Measurements from ENCODE around the gene LPAR5. TPM values are rescaled to one million over a fixed set of nuclear protein-coding genes. Genes with fewer than 3 reads are reported as not detected.
A peak's percentile ranks its signal among the peaks of the same experiment; 100 is the strongest.

Gene LPAR5
- total and polyA plus RNA-seq, 2 experiments from 2014 or later, result 0.32 to 0.38 TPM

DNA sequence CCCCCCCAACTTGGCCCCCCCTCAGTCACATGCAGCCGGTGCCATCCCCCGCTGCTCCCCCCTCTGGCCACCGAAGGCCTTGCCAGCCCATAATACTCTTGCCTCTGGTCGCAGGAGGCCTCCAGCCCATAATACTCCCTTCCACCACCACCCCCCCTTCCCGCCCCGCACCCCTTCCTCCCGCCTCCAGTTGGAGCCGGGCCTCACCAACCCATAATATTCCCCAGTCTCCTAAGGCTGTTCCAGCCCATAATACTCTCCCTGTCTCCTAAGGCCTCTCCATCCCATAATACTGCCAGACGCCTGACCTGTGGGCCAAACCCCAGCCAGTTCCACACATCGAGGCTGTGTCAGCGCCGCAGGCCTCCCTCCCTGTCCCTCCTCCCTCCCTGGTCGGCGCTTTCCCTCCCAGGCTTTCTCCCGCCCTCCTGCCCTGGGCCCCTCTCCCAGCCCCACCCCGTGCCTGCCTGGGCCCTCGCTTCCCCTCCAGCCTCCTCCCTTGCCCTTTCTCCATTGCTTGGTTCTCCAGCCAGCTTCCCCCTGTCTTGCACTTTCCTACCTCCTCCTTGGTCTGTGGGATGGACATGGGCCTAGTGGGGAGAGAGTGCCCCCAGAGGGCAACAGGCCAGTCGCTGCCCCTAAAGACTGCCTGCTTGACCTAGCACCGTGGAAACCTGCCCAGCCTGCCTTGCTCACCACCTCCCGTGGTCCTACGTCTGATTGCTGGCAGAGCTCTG, 21.8 kb downstream of the LPAR5 start:
- peak overlapping the region; percentile 46 for H3K27ac Mint-ChIP-seq
- H2AFZ ChIP-seq, result no peak overlapping the region
- peaks cover 27% of the 10 kb centered on the region for H3K4me1 ChIP-seq (ENCODE audit: insufficient read depth)
- H3K27me3 ChIP-seq (ENCODE audit: insufficient read depth), result peaks cover 9% of the 10 kb centered on the region
- 0 out of 2 replicates have a peak, but pooled peaks have one; percentile 9 for TF ChIP-seq CREB1 (CRISPR knock-in tag; IDR thresholded peaks at IDR 0.05; ENCODE audit: low read depth)
- TF ChIP-seq, protein P1, sequence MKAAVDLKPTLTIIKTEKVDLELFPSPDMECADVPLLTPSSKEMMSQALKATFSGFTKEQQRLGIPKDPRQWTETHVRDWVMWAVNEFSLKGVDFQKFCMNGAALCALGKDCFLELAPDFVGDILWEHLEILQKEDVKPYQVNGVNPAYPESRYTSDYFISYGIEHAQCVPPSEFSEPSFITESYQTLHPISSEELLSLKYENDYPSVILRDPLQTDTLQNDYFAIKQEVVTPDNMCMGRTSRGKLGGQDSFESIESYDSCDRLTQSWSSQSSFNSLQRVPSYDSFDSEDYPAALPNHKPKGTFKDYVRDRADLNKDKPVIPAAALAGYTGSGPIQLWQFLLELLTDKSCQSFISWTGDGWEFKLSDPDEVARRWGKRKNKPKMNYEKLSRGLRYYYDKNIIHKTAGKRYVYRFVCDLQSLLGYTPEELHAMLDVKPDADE (IDR thresholded peaks at IDR 0.05), result no peak
- TF ChIP-seq EZH2 (IDR thresholded peaks at IDR 0.05; ENCODE audit: low read depth, unreplicated experiment), result no peak
- no peak for TF ChIP-seq REST (IDR thresholded peaks at IDR 0.05; ENCODE audit: unreplicated experiment)
- no peak for TF ChIP-seq EZH2phosphoT487 (IDR thresholded peaks at IDR 0.05; ENCODE audit: unreplicated experiment)
- no peak for TF ChIP-seq ZNF331 (CRISPR knock-in tag; IDR thresholded peaks at IDR 0.05; ENCODE audit: low read depth)
- TF ChIP-seq CTCF (conservative IDR thresholded peaks at IDR 0.05; ENCODE audit: low read depth in 2 of 2), result peak; percentile 42 to 44
- no peak for TF ChIP-seq JUNB (IDR thresholded peaks at IDR 0.05; ENCODE audit: unreplicated experiment)
- TF ChIP-seq STAT1 (IDR thresholded peaks at IDR 0.05; ENCODE audit: unreplicated experiment), result no peak
- no peak for TF ChIP-seq NANOG (IDR thresholded peaks at IDR 0.05; ENCODE audit: borderline replicate concordance)
- TF ChIP-seq, protein P2, sequence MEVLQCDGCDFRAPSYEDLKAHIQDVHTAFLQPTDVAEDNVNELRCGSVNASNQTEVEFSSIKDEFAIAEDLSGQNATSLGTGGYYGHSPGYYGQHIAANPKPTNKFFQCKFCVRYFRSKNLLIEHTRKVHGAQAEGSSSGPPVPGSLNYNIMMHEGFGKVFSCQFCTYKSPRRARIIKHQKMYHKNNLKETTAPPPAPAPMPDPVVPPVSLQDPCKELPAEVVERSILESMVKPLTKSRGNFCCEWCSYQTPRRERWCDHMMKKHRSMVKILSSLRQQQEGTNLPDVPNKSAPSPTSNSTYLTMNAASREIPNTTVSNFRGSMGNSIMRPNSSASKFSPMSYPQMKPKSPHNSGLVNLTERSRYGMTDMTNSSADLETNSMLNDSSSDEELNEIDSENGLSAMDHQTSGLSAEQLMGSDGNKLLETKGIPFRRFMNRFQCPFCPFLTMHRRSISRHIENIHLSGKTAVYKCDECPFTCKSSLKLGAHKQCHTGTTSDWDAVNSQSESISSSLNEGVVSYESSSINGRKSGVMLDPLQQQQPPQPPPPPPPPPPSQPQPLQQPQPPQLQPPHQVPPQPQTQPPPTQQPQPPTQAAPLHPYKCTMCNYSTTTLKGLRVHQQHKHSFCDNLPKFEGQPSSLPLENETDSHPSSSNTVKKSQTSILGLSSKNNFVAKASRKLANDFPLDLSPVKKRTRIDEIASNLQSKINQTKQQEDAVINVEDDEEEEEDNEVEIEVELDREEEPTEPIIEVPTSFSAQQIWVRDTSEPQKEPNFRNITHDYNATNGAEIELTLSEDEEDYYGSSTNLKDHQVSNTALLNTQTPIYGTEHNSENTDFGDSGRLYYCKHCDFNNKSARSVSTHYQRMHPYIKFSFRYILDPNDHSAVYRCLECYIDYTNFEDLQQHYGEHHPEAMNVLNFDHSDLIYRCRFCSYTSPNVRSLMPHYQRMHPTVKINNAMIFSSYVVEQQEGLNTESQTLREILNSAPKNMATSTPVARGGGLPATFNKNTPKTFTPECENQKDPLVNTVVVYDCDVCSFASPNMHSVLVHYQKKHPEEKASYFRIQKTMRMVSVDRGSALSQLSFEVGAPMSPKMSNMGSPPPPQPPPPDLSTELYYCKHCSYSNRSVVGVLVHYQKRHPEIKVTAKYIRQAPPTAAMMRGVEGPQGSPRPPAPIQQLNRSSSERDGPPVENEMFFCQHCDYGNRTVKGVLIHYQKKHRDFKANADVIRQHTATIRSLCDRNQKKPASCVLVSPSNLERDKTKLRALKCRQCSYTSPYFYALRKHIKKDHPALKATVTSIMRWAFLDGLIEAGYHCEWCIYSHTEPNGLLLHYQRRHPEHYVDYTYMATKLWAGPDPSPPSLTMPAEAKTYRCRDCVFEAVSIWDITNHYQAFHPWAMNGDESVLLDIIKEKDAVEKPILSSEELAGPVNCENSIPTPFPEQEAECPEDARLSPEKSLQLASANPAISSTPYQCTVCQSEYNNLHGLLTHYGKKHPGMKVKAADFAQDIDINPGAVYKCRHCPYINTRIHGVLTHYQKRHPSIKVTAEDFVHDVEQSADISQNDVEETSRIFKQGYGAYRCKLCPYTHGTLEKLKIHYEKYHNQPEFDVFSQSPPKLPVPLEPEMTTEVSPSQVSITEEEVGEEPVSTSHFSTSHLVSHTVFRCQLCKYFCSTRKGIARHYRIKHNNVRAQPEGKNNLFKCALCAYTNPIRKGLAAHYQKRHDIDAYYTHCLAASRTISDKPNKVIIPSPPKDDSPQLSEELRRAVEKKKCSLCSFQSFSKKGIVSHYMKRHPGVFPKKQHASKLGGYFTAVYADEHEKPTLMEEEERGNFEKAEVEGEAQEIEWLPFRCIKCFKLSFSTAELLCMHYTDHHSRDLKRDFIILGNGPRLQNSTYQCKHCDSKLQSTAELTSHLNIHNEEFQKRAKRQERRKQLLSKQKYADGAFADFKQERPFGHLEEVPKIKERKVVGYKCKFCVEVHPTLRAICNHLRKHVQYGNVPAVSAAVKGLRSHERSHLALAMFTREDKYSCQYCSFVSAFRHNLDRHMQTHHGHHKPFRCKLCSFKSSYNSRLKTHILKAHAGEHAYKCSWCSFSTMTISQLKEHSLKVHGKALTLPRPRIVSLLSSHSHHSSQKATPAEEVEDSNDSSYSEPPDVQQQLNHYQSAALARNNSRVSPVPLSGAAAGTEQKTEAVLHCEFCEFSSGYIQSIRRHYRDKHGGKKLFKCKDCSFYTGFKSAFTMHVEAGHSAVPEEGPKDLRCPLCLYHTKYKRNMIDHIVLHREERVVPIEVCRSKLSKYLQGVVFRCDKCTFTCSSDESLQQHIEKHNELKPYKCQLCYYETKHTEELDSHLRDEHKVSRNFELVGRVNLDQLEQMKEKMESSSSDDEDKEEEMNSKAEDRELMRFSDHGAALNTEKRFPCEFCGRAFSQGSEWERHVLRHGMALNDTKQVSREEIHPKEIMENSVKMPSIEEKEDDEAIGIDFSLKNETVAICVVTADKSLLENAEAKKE (CRISPR knock-in tag; IDR thresholded peaks at IDR 0.05), result peak; percentile 88
- TF ChIP-seq ZNF114 (CRISPR knock-in tag; IDR thresholded peaks at IDR 0.05), result 0 out of 2 replicates have a peak, but pooled peaks have one; percentile 7
- TF ChIP-seq POLR2AphosphoS5 (IDR thresholded peaks at IDR 0.05; ENCODE audit: low read depth), result peak; percentile 53; the same call in 1 of the 2 replicates
- H3K27me3 Mint-ChIP-seq (ENCODE audit: insufficient read depth, low read depth, poor library complexity), result peaks cover 16% of the 10 kb centered on the region
- no peaks in the 10 kb centered on the region; the same call in 2 of the 3 replicates for H3K36me3 Mint-ChIP-seq (ENCODE audit: low read depth)
- peak overlapping the region; percentile 77 for H3K27ac ChIP-seq (ENCODE audit: low read depth)
- peak overlapping the region; percentile 57 for H3K4me3 ChIP-seq
- DNase-seq (ENCODE audit: low spot score) (peak; percentile 95), ATAC-seq (peak; percentile 78)
- peak overlapping the region; percentile 58 for H3K4me3 Mint-ChIP-seq
- H3F3A ChIP-seq (replicated peaks; ENCODE audit: low read depth), result peaks cover 18% of the 10 kb centered on the region; the same call in 1 of the 2 replicates
- no peaks in the 10 kb centered on the region; the same call in 2 of the 3 replicates for H3K9me3 Mint-ChIP-seq
- no peaks in the 10 kb centered on the region for H4K20me1 ChIP-seq (replicated peaks; ENCODE audit: insufficient read depth)
- H3K4me2 ChIP-seq, result peak overlapping the region; percentile 42; the same call in 1 of the 2 replicates
- H3K79me2 ChIP-seq (replicated peaks; ENCODE audit: insufficient read depth), result no peaks in the 10 kb centered on the region
- peaks cover 7% of the 10 kb centered on the region for H3K9me2 ChIP-seq (ENCODE audit: insufficient read depth)
- no peaks in the 10 kb centered on the region for H3K36me3 ChIP-seq (ENCODE audit: insufficient read depth)
- peaks cover 39% of the 10 kb centered on the region for H3K4me1 Mint-ChIP-seq
